ENCODE data around the gene FGD3.

FGD3 gene

DNA sequence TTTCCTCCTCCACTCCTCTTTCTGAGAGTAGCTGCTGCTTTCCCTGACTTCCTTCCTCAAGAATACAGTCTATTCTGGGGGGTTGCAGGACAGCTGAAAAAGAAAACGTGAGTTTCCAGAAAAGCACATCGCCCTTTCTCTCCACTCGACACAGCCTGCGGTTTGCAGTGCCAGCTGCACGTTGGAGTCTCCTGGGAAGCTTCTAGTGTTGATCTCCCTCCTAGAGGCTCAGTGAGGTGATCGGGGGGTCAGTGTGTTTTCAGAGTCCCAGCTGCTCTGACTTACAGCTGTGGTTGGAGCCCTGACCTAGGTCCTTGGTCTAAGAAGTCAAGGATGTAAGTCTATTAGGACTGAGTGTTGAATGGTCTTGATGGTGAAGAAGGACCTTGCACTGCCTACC, 86.2 kb downstream of the FGD3 start:
- no peak for DNase-seq

DNA sequence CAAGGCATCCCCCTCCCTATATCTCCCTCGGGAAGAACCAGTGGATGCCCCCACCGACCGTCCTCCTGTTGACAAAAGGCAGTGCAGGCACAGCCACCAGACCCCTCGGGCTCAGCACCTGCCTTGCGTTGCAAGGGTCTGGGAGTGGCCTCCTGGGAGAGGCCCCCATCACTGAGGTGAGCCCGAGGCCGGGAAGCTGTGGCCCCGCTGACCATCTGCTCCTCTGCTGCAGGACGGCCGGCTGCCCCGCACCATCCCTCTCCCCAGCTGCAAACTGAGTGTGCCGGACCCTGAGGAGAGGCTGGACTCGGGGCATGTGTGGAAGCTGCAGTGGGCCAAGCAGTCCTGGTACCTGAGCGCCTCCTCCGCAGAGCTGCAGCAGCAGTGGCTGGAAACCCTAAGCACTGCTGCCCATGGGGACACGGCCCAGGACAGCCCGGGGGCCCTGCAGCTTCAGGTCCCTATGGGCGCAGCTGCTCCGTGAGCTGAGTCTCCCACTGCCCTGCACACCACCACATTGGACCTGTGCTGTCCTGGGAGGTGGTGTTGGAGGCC, 87.9 kb downstream of the FGD3 start:
- no peak for DNase-seq

DNA sequence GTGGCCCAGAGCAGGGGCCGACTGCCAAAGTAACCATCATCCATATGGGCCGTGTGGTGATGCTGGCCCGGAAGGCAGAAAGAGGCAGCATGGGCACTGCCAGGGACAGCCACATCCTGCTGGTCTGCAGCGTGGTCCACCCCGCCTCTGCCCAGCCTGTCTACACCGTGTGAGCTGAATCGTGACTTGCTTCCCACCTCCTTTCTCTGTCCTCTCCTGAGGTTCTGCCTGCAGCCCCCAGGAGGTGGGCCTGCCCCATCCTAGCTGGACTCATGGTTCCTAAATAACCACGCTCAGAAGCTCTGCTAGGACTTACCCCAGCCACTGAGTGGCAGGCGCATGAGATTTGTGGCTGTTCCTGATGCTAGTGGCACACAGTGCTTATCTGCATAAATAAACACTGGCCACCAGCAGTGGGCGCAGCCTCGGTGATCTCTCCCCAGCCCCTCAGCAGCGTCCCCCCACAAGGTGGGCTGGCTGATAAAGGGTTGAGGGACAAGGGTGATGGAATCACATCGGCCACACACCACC, 88.6 kb downstream of the FGD3 start:
- DNase-seq, result no peak

DNA sequence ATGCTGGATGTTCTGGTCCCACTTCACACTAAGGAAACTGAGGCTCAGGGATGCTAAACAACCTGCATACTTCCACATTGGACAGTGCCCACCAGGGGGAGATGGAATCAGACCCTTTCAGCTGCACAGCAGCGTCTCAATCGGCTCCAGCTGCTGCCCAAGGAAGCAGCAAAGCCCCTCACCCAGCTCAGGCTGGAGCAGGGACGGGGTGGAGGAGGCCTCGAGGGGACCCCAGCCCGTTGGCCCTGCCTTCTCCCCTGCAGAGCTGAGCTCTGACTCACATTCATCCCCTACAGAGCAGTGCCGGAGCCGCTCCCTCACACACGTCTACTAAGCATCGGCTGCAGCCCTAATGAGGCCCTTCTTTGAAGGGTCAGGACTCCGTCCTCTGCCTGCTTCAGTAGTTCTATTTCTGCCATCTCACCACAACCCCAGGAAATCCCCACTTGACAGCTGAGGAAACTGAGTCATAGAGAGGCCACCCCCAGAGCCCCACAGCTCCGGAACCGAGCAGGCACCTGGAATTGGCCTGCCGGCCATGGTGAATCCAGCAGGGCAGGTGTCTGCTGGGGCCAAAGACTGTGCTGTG, 89.7 kb downstream of the FGD3 start:
- DNase-seq, result no peak

DNA sequence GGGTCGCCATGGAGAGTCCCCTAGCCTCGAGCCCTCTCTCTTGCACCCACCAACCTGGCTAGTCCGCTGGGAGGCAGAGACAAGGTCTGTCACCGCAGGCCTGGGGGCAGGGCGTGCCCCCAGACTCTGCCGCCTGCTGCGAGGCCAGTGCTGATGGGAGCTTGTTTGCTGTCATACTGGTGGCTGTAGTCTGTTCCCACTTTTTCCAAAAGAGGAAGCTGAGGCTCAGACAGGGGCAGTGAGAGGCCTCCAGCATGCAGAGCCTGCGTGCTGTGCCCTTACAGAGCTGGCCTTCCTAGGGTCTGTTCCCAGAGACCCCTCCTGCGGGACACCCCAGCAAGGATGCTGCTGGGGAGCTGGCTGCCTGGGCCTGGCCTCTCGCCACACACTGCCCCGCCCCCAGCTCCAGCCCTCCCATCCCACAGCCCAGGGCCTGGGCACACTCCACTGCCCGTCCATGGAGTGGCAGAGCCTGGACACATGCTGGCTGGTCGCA, 90.2 kb downstream of the FGD3 start:
- DNase-seq, result no peak

DNA sequence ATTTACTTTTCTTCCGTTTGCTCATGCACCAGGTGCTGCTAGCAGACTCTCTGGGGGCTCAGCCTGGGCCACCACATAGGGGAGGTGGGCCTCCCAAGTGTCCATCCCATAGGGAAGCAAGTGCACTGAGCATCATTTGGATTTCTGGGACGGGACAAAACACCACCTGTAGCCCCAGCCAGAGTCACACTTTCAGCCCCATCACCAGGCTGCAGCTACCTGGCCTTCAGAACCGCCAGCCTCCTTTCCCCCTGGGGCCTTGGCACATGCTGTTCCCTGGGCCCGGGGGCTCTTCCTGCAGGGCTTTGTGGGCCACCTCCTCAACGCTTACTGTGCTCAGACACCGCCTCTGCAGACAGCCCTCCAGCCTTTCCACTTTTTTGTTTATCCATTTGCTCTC, 91.6 kb downstream of the FGD3 start:
- no peak for DNase-seq

DNA sequence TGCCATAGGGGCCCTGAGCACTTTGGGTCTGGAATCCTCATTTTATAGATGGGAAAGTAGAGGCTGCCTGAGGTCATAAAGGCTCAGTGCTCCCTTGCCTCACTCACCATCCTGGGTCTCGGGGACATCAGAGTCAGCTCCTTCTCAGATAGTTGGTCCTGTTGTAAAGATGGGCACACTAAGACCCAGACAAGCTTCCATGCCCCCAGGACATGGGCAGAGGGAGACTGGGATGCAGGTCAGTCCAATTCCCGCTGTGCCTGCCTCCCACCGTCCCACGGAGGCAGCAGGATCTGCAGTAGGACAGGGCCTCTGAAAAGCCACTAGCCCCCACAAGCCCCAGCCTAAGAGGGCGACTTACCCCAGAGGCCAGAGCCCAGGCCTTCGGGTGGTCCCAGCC, 92.1 kb downstream of the FGD3 start:
- no peak for DNase-seq

DNA sequence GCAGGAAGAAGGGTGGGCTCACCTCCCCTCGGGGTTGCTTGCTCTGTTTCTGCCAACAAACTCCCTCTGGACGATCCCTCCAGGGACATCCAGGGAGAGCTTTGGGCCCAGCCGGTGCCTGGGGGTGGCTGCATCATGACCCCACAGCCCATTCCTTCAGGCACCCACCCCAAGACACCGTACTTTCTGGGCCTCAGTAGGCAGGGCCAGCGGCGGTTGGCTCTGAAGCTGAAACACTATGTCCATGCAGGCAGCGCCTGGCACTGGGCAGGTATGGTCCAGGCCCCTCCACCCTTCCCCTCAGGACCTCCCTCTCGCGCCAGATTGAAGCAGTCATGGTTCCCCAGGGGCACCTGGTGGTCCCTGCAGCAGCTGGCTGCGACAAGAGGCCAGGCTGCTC, 92.7 kb downstream of the FGD3 start:
- DNase-seq, result no peak

DNA sequence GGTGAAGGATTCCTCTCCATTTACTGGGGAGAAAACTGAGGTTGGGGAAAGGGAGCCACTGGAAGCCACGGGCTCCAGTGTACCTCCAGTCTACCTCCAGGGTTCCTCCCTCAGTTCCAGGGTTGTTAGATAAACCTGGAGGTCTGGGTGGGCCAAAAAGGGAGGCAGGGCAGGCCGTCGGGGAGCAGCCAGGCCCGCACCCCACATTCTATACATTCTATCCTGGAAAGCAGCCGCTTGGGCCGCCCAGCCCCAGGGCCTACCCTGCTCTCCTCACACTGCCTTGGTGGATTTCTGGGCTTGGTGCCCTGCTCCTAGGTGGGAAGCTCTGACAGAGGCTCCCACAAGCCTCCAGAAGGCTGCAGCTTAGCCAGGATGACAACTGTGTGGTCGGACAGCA, 93.1 kb downstream of the FGD3 start:
- no peak for DNase-seq

DNA sequence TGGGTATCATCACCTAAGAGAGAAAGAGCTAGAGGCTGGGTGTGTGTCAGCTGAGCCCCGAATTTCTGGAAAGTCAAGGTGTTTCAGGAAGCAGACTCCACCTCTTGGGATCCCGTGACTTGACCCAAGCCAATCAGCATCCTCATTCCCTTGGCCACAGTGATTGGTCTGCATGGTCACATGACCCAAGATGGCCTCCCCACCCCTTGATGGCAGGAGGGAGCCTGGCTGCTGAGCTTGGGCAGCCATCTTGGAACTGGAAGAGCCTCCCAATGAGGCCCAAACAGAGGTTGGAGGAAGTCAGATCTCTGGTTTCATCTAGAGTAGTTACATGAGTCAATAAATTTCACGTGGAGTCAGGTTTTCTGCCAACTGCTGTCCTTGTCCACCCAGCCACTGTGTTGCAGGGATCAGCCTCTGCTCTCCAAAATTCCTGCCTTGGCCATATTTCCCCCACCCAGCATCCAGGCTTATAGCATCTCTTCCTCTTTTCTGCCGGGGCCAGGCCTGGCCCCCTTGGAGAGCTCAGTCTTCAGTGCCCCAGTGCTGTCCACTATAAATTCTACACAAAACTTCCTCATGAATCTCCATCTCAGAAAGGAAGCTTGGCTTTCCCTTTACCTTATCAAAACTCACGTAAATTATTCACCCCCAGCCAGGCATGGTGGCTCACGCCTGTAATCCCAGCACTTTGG, 93.9 kb downstream of the FGD3 start:
- DNase-seq, result no peak

DNA sequence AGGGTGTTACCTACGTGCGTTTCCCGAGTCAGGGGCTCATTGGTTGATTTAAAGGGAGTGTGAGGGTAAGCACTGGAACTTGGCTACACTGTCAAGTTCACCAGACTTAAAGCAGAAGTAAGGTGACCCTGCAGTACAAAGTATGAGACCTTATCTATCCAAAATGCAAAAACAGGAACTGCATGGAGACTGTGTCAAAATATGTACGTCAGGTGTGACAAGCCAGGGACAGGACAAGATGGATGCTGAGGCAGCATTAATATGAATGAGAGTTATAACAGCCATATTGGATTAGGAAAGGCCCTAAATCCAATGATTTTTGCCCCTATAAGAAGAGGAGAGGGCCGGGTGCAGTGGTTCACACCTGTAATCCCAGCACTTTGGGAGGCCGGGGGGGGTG, 95.8 kb downstream of the FGD3 start:
- DNase-seq, result no peak

DNA sequence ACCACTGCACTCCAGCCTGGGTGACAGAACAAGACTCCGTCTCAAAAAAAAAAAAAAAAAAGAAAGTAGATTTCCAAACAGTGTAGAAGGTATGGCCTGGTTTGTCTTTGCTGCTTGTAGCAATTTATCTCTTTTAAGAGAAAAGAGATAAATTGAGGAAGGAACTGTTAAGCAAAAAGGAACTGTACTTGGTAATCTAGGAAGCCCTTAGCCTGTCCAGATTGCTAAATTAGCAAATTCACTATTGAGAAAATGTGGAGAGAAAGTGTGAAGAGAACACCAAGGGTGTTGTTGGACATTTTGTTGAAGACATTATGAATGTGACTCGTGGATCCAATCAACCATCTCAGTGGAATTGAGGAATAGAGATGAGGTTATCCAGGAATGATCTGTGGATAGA, 98.2 kb downstream of the FGD3 start:
- DNase-seq, result no peak

DNA sequence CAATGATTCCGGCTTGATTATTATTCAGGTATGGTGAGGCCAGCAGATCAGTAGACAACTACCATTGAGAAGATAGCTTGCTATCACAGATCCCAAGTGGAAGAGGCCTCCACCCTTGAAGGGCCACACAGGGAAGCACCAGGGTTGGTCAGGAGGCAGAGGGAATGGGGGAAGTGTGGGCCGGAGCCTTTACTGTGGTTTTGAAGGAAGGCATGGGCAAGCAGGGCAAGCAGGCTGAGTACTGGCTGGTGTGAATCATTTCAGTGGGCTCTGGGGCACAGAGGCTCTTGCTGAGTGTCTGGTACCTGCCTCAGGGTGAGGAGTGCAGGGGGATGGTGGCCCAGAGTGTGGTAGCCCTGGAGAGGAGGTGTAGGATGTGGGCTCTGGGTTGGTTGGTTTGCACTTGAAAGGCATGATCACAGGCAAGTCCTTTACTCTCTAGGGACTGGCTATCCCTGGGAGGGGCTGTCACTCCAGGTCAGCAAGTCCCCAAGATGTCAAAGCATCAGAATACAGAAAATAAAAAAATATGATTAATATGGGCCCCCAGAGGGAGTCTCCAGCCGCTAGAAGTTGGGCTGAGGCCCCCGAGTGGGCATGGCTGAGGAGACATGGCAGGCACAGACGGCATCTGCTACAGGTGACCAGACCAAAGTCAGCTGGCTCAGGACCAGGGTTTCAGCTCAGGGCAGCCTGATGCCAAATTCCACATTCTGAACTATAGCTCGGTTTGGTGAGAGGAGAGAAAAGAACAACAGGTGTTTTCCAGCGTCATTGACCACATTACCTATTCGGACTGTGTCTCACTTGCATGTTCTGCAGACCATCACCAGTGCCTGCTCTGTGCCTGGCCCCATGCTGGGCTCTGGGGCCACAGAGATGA, 101.5 kb downstream of the FGD3 start:
- no peak for DNase-seq

DNA sequence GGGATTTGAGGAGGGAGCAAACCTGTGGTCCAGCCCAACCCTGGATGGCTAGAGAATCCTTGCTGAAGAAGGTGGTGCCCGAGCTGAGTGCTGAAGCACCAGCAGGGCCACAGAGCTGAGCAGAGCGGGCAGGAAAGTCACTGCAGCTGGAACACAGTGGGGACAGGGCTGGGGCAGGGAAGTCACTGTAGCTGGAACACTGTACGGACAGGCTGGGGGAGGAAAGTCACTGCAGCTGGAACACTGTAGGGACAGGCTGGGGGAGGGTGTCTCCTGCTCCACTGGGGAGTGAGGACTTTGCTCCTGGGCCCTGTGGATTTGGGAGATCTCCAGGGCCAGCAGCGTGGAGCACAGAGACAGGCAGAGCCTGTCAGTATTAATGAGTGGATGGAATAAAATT, 102.2 kb downstream of the FGD3 start:
- no peak for DNase-seq

DNA sequence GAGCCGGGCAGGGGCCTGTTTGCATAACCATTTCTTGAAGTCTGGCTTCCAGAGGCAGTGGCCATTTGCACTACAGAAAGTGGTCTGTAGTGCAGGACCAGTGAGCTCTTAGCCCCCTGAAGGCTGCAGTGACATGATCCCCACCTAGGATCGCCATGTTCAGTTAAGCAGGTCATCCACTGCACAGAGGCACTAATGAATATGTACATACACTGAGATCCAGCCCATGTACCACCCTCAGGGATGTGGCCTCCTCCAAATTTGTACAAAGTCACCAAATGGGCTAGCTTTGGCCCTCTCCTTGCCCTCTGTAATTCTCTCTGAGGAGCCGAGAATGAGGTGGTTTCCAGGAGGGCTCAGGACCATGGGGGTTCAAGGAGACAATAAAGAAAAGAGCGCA, 102.9 kb downstream of the FGD3 start:
- no peak for DNase-seq

DNA sequence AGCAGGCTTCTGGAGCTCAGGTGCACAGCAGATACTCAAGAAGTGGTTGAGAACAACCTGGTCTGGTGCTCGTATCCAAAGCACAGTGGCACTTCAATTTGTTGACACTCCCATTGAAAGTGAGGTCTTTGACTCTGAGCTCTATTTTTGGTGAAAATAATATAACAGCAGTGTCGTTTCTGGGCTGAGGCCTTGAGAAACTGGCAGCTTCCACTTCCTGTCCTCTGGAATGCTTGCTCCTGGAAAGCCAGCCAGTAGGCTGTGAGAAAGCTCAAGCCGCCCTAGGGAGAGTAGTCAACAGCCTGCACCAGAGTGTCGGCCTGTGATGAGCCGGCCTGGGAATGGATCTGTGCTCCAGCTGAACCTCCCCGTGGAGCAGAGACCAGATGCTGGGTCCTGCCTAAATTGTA, 104.4 kb downstream of the FGD3 start:
- no peak for DNase-seq

DNA sequence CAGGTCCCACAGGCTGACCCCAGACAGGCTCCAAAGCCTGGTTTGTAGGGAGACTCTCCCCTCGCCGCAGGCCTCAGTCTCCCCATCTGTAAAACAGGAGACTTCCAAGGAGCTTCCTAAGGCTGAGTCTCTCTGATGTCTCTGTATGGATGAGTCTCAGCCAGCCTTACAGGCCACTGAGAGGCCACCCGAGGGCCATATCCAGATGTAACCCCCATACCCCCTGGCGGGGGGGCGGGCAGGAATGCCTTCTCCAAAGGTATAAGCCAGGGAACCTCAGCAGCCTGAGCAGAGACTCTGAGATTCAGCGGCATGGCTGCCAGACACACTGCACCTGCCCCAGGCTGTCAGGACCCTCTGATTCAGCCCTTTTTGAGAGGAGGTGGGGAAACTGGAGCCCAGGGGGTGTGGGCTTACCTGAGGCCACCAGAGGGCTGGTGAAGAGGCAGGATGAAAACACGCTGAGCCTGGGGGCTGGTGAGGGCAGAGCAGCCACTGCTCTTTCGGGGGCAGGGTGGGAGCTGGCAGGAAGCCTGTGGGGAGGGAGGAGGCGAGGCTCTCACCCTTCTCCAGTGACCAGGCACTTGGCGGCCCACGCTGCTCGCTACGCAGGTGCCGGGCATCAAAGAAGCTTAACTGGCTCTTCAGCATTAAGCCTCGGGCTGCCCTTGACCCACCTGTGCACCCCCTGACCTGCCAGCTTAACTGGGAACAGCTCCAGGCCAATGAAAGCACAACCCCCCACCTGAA, 105.6 kb downstream of the FGD3 start:
- DNase-seq, result no peak

DNA sequence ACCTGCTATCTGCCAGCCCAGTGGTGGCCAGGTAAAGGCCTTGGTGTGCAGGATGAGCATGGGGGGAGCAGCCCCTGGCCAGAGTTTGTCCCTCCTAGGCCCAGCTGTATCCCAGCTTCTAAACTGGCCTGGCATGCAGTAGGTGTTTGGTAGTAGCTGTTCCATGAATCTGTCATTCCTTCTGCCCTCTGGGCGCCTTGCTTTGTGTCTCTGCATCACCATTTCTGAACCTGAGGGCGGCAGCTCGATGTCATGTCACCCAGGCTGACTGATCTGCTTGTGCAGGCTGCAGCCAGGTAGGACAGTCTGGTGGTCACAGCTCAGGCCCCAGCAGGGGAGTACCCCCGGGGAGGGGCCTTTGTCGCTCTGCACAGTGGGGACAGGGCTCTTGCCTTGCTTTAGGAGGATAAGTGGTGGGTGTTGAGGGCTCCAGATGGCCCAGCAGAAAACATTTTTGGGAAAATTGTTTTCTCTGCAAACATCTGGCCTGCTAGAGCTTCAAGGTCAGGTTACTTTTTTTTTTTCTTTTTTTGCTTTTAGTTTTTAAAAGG, 106.5 kb downstream of the FGD3 start:
- no peak for DNase-seq

DNA sequence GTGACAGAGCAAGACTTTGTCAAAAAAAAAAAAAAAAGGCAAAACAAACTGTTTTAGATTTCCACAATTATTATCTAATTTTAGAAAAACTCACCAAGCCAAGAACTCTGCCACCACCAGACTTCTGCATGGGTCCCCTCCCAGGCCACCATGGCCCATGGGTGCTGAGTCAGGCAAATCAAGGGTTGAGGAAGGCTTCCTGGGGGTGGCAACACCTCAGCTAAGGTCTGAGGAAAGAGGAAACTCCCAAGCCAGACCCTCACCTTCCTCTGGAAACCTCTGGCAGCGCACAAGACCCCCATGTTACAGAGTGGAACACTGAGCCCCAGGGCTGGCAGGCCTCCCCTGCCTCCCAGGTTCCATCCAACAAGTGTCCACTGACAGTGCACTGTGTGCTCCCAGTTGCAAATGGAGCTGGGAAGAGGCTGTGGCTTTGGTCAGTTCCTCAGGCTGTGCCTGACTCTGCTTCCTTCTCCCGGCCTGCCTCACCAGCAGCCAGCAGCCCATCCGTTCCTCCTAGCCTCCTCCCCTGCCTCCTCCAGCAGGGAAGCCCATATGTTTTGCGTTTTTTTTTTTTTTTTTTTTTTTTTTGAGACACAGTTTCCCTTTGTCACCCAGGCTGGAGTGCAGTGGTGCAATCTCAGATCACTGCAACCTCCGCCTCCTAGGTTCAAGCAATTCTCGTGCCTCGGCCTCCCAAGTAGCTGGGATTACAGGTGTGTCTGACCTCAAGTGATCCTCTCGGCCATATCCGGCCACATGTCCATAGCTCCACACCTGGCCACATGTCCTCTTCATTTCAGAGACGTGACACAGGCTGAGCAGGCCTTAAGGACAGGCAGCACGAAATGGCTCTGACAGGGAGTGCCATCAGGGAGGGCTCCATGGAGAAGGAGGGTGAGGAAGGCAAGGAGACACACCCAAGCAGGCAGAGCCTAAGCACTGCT, 107.7 kb downstream of the FGD3 start:
- no peak for DNase-seq

DNA sequence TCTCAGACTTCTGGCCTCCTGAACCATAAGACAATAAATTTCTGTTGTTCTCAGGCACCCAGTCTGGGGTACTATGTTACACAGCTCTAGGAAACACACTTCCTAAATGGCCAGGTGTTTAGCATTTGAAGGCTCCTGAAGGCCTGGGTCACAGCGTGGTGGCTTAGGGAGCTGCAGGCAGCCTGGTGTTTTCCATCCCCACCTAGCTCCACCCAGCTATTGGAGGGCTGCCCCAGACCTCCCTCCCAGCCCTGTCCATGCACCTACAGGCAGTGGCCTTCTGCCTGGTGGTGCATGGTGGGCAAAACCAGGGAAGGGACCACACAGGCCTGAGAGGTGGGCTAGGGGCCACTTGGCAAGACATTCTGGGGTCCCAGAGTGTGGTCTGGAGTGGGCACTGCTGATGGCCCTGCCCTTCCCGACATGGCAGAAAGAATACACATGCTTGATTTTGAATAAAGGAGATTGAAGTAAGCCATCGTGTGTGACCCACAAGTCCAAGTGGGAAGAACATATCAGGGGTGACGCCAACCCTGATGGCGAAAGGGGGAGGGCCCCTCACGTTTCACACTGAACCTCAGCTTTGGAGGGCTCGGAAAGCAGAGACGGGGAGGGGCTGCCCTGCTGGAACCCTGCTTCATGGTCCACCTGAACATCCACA, 109.8 kb downstream of the FGD3 start:
- DNase-seq, result no peak

All from kidney glomerular epithelial cell (primary cell).